GM18517 (cell line): ENCODE measurements around the gene HRAS.

Experiments
- ATAC-seq: cut with Tn5 transposase; IDR thresholded peaks from one replicate; pipeline ENCODE4 v1.9.1; 2021; ENCODE audit warnings: mild to moderate bottlenecking, moderate library complexity; ENCODE audit not compliant: unreplicated experiment

Gene HRAS

GRCh38 chr11:567629-568292, 32.4 kb upstream of the HRAS start:
- no peak for ATAC-seq

GRCh38 chr11:567011-567628, 31.7 kb upstream of the HRAS start:
- no peak for ATAC-seq

- ATAC-seq = no peak
These were observed 30.6 kb upstream of the HRAS start for GRCh38 chr11:565921-566509.

DNA sequence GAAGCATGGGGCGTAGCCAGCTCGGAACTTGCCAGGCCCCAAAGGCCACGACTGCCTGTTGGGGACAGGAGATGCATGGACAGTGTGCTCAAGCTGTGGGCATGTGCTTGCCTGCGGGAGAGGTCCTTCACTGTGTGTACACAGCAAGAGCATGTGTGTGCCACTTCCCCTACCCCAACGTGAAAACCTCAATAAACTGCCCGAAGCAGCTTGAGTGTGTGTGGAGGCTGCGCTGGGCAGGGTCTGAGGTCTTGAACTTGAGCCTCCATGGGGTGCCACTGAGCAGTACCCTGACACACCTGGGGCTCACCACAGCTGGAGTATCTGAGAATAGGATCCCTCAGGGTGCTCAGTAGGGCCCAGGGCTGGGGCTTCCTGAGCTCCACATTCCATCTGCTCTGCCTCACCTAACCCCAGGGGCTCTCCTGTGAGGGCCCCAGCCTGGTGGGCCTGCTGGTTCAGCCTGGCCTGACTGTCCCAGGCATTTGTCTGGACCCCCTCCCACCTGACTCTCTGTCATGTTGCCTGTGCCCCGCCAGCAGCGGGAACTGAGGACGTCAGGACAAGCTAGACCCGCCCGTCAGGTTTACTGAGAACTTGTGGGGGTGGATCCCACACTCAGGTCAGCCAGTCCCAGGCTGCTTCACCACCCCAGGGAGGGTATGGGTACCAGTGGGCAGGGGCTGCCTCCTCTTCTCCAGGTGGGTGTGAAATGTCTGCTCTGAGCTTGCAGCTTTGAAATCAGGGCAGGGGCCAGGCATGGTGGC, 28.6 kb upstream of the HRAS start:
- no peak for ATAC-seq

GRCh38 chr11:563066-563811, 27.9 kb upstream of the HRAS start:
- ATAC-seq = no peak

- no peak for ATAC-seq
These were observed 26.8 kb upstream of the HRAS start for GRCh38 chr11:562046-562645.

DNA sequence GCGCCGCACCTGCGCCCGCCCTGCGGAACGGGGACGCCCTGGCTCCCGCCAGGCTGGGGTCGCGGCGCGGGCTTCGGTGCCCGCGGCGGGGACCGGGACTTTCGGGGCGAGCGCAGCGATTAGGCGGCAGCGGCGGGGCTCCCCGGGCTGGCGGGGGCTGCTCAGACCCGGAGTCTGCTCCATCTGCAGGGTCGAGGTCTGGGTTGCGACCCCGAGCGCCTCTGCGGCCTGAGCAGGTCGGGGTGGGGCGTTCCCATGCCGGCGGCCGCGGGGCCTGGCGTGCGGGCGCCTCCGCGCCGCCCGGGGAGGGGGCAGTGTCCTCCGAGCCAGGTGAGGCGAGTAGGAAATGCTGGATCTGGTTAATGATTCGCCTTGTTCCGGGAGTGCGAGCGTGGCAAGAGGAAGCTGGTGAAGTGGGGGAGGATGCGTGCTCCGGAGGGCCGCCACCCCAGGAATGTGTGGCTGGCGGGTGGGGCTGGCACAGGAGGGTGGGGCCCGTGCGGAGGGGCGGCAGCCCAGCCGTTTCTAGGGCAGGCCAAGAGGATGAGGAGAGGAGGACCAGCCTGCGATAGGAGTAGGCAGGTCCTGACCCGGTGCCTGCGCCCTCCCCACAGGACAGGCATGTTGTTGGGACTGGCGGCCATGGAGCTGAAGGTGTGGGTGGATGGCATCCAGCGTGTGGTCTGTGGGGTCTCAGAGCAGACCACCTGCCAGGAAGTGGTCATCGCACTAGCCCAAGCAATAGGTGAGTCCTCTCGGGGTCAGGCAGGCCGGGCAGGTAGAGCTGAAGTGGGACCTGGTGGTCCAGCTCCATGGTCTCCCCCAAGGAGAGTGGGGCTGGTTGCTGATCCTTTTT, 26.0 kb upstream of the HRAS start:
- ATAC-seq = peak; percentile 34

GRCh38 chr11:560305-561147, 25.1 kb upstream of the HRAS start, which contains the start of the genes LMNTD2 and RASSF7:
TSS of gene LMNTD2 (minus strand) at chr11:560738. CDS start at chr11:560716, 22 bp downstream.
TSS of gene RASSF7 (plus strand) at chr11:560970. CDS start at chr11:561769, 799 bp downstream.
- peak; percentile 58 for ATAC-seq

DNA sequence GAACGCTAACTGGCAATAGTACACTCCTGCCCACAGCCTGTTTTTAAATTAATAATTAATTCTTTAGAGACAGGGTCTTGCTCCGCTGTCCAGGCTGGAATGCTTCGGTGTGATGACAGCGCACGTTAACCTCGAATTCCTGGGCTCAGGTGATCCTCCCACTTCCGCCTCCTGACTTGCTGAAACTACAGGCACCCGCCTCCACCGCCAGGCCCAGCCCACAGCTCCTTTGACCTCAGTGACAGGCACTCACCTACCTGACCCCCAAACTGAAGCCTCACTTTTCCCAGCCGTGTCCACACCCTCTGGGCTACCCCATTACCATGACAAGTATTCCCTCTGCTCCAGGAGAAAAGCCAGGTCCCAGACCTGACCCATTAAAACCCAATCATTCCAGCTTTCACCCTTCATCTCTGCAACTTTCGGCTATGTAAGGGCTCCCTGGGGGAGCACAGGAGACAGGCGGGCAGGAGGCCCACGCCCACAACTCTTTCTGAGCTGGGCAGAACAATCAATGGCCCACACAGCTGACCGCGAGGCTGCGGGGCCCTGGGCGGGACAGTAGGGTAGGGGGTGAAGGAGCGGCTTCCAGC, 24.4 kb upstream of the HRAS start:
- ATAC-seq = no peak

DNA sequence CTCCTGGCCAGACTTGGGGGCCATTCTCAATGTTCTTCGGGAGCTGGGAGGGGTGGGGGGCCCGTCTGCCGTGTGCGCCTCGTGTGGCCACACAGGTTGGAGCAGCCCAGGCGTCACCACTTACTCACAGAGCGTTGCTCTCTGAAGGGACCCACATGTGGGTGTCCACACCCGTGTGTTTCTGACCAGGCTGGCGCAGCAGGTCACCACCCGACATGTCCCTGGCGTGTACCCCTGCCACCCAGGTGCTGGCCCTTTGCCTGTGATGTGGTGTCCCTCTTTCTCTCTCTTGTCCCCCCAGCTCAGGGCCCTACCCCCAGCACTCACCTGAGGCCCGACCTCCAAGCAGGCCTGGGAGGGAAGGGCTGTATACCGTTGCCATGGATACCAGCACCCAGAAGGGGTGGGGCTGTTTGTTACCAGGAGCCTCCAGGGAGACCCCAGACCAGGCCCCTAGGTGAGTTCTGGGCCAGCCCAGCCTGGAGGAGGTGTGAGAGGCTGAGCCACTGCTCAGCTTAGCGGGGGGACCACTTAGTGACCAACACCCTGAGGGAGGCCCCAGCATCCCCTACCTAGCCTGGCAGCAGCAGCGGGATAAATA, 23.7 kb upstream of the HRAS start:
- no peak for ATAC-seq

DNA sequence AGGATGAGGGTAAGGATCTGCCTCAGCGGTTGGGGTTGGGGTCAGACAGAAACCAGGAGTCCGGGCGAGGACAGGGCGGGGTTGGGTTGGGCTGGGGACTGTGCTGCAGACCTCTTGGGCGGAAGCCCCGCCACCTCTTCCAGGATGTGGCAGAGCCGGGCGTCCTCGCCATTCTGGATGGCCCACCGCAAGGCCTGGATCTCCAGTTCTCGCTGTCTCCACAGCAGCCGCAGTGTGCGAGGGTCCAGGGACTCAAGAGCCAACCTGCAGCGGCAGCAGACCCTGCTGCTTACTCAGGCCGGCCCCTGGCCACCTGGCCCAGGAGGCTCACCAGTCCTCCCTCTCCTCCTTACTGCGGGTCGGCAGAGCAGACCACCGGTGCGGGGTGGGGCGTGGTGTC, 23.1 kb upstream of the HRAS start:
- ATAC-seq = no peak

- ATAC-seq = no peak
These were observed 22.2 kb upstream of the HRAS start for GRCh38 chr11:557328-558132.

GRCh38 chr11:556662-557256, 21.4 kb upstream of the HRAS start:
- no peak for ATAC-seq

- no peak for ATAC-seq
These were observed 20.6 kb upstream of the HRAS start for GRCh38 chr11:555780-556661.

- no peak for ATAC-seq
These were observed 19.9 kb upstream of the HRAS start for GRCh38 chr11:555227-555779.
